Esophagus muscularis mucosa (tissue), 3 donors: ENCODE results near the gene GLT6D1.

Source experiments
- EP300 ChIP-seq: sonication (generic); formaldehyde crosslinking; IDR thresholded peaks from one replicate; pipeline ENCODE4 v1.6.1; 2017; ENCODE audit warnings: antibody characterized with exemption
- TF ChIP-seq, protein P1 (sequence below), 3 experiments: fragments of 200-600 bp in 2 of 3; fragments of 450-650 bp in 1 of 3; sonication (generic) in 2 of 3; IDR thresholded peaks; one replicate each; pipeline ENCODE4 v1.5.1; 2017 to 2019; ENCODE audit warnings: antibody characterized with exemption in 3 of 3, mild to moderate bottlenecking in 2 of 3, moderate library complexity in 1 of 3

- TF ChIP-seq, protein P1, sequence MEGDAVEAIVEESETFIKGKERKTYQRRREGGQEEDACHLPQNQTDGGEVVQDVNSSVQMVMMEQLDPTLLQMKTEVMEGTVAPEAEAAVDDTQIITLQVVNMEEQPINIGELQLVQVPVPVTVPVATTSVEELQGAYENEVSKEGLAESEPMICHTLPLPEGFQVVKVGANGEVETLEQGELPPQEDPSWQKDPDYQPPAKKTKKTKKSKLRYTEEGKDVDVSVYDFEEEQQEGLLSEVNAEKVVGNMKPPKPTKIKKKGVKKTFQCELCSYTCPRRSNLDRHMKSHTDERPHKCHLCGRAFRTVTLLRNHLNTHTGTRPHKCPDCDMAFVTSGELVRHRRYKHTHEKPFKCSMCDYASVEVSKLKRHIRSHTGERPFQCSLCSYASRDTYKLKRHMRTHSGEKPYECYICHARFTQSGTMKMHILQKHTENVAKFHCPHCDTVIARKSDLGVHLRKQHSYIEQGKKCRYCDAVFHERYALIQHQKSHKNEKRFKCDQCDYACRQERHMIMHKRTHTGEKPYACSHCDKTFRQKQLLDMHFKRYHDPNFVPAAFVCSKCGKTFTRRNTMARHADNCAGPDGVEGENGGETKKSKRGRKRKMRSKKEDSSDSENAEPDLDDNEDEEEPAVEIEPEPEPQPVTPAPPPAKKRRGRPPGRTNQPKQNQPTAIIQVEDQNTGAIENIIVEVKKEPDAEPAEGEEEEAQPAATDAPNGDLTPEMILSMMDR (IDR thresholded peaks at IDR 0.05): no peak
- no peak for TF ChIP-seq EP300
Measured at GRCh38 chr9:135639196-135639595, at the start of gene GLT6D1.
